Measurements from ENCODE around the gene RNF207.
"Not testable (repeated sequence)": the region's sequence is repeated elsewhere in the genome, so short reads cannot be mapped to it uniquely, and the experiment has no call there.

Gene RNF207

GRCh38 chr1:6206520-6206855 is 569 bp downstream of the RNF207 start:
- no peak for DNase-seq

GRCh38 chr1:6207075-6207885 is 1.4 kb downstream of the RNF207 start:
- no peak for DNase-seq

- no peak for DNase-seq
These were observed 2.0 kb downstream of the RNF207 start for GRCh38 chr1:6207921-6208320.

- DNase-seq, result no peak
These were observed 3.1 kb downstream of the RNF207 start for GRCh38 chr1:6208723-6209660.

- no peak for DNase-seq
These were observed 4.0 kb downstream of the RNF207 start for GRCh38 chr1:6209661-6210580.

GRCh38 chr1:6210591-6211355 is 4.9 kb downstream of the RNF207 start:
- DNase-seq, result no peak

- DNase-seq, result no peak
These were observed 5.8 kb downstream of the RNF207 start for GRCh38 chr1:6211731-6212130.

GRCh38 chr1:6212193-6212959 is 6.5 kb downstream of the RNF207 start:
- DNase-seq, result no peak

GRCh38 chr1:6218375-6219164 is 12.7 kb downstream of the RNF207 start:
- no peak for DNase-seq

- DNase-seq, result not testable (repeated sequence)
These were observed 13.7 kb downstream of the RNF207 start for GRCh38 chr1:6219641-6220040.

GRCh38 chr1:6220236-6220635 is 14.3 kb downstream of the RNF207 start:
- DNase-seq, result no peak

- DNase-seq, result no peak
These were observed 15.4 kb downstream of the RNF207 start for GRCh38 chr1:6221210-6221784.

- DNase-seq, result no peak
These were observed 16.7 kb downstream of the RNF207 start for GRCh38 chr1:6222636-6223035.

GRCh38 chr1:6223617-6224016 is 17.7 kb downstream of the RNF207 start:
- no peak for DNase-seq

- DNase-seq, result no peak
These were observed 18.8 kb downstream of the RNF207 start for GRCh38 chr1:6224718-6225117.

GRCh38 chr1:6225651-6226050 is 19.7 kb downstream of the RNF207 start:
- no peak for DNase-seq

- no peak for DNase-seq
These were observed 27.5 kb downstream of the RNF207 start for GRCh38 chr1:6233376-6233775.

GRCh38 chr1:6234502-6235295 is 28.8 kb downstream of the RNF207 start:
- DNase-seq, result no peak

GRCh38 chr1:6235296-6235677 is 29.4 kb downstream of the RNF207 start:
- DNase-seq, result no peak

All from NK-92 treated with Interleukin-12 subunit alpha and Interleukin-12 subunit beta, amount 100 ng/mL, for 24 hours (cell line).